ENCODE measurements around the gene PPP1R14C.

Gene PPP1R14C

GRCh38 chr6:150228072-150228733 is 85.4 kb downstream of the PPP1R14C start:
- no peak for DNase-seq

GRCh38 chr6:150229436-150230163 is 86.8 kb downstream of the PPP1R14C start:
- no peak for DNase-seq

GRCh38 chr6:150230164-150230561 is 87.3 kb downstream of the PPP1R14C start:
- DNase-seq = no peak

- DNase-seq = no peak
Observed at GRCh38 chr6:150230832-150231524, 88.1 kb downstream of the PPP1R14C start.

- no peak for DNase-seq
Observed at GRCh38 chr6:150231525-150231850, 88.6 kb downstream of the PPP1R14C start.

- DNase-seq = no peak
Observed at GRCh38 chr6:150233843-150234269, 91.0 kb downstream of the PPP1R14C start.

- no peak for DNase-seq
Observed at GRCh38 chr6:150235218-150235617, 92.4 kb downstream of the PPP1R14C start.

- no peak for DNase-seq
Observed at GRCh38 chr6:150236114-150236513, 93.3 kb downstream of the PPP1R14C start.

GRCh38 chr6:150236544-150236943 is 93.7 kb downstream of the PPP1R14C start:
- DNase-seq = no peak

- DNase-seq = no peak
Observed at GRCh38 chr6:150237626-150238025, 94.8 kb downstream of the PPP1R14C start.

- DNase-seq = no peak
Observed at GRCh38 chr6:150238336-150238741, 95.5 kb downstream of the PPP1R14C start.

GRCh38 chr6:150238846-150239407 is 96.1 kb downstream of the PPP1R14C start:
- no peak for DNase-seq

GRCh38 chr6:150241756-150242155 is 98.9 kb downstream of the PPP1R14C start:
- DNase-seq = peak; percentile 68

GRCh38 chr6:150243620-150244314 is 100.9 kb downstream of the PPP1R14C start:
- DNase-seq = no peak

GRCh38 chr6:150245148-150245935 is 102.5 kb downstream of the PPP1R14C start:
- no peak for DNase-seq

GRCh38 chr6:150247803-150248202 is 105.0 kb downstream of the PPP1R14C start:
- no peak for DNase-seq

- no peak for DNase-seq
Observed at GRCh38 chr6:150248300-150248699, 105.5 kb downstream of the PPP1R14C start.

- DNase-seq = no peak
Observed at GRCh38 chr6:150249261-150249660, 106.4 kb downstream of the PPP1R14C start.

- DNase-seq = no peak
Observed at GRCh38 chr6:150250826-150251225, 108.0 kb downstream of the PPP1R14C start.

GRCh38 chr6:150251566-150252186 is 108.8 kb downstream of the PPP1R14C start:
- no peak for DNase-seq

GRCh38 chr6:150252714-150253444 is 110.0 kb downstream of the PPP1R14C start:
- DNase-seq = no peak

Measured in stimulated activated CD8-positive, alpha-beta memory T cell treated with anti-CD3 and anti-CD28 coated beads, Interleukin-4, amount 100 ng/mL, for 48 hours (primary cell).